ENCODE data around the gene DMKN. TPM values are rescaled to one million over a fixed set of nuclear protein-coding genes. Genes with fewer than 3 reads are reported as not detected.

The DMKN gene
- total RNA-seq, 2 experiments from 2014 or later: 0.65 to 2.0 TPM

GRCh38 chr19:35455616-35456201, 57.7 kb downstream of the DMKN start:
- CTCF ChIA-PET: interaction anchor here (0.7 kb wide), 1 partner anchor 242 kb away, joined by 5 read pairs; no protein-coding TSS in a partner anchor
- POLR2A ChIA-PET: no interaction called here

GRCh38 chr19:35454663-35455062, 58.8 kb downstream of the DMKN start:
- ChIA-PET CTCF (no interaction called here), POLR2A (interaction anchor here (0.7 kb wide), 1 partner anchor 721 kb away, joined by 7 read pairs; the partner anchor contains the start of gene ZNF181)

- ChIA-PET POLR2A (interaction anchor here (0.6 kb wide), 2 partner anchors 9 to 23 kb away, joined by 7 to 11 read pairs; no protein-coding TSS in a partner anchor), CTCF (interaction anchor here (0.7 to 1.7 kb wide), 2 partner anchors 44 to 548 kb away, joined by 5 read pairs; no protein-coding TSS in a partner anchor)
Measured at GRCh38 chr19:35451338-35452096, 61.9 kb downstream of the DMKN start.

- CTCF ChIA-PET: interaction anchor here (1.0 kb wide), 1 partner anchor 96 kb away, joined by 3 read pairs; no protein-coding TSS in a partner anchor
- POLR2A ChIA-PET: interaction anchor here (0.8 kb wide), 1 partner anchor 13 kb away, joined by 4 read pairs; no protein-coding TSS in a partner anchor
Measured at GRCh38 chr19:35449359-35450043, 63.9 kb downstream of the DMKN start.

GRCh38 chr19:35447606-35448469, 65.6 kb downstream of the DMKN start, which contains the start of gene FFAR2:
TSS of gene FFAR2 (plus strand) at chr19:35448257. CDS start at chr19:35449715, 1,458 bp downstream.
- POLR2A ChIA-PET: no interaction called here
- CTCF ChIA-PET: interaction anchor here (1.0 kb wide), 1 partner anchor 94 kb away, joined by 3 read pairs; no protein-coding TSS in a partner anchor

Other genes with a start within 250 kb of the DMKN start
- 100 to 1,000 TPM; 106 to 112 TPM for gene USF2, start 244.7 kb downstream of the DMKN start, total RNA-seq
- under 1 TPM; 0.48 to 0.55 TPM for gene HAMP, start 231.1 kb downstream of the DMKN start, total RNA-seq
- not detected for gene MAG, start 221.5 kb downstream of the DMKN start, total RNA-seq
- under 1 TPM; 0.13 to 0.23 TPM for gene CD22, start 184.5 kb downstream of the DMKN start, total RNA-seq
- gene FFAR1, start 165.7 kb downstream of the DMKN start, total RNA-seq: not detected
- gene FFAR3, start 155.2 kb downstream of the DMKN start, total RNA-seq: under 1 TPM; 0.38 to 0.42 TPM
- gene GPR42, start 142.6 kb downstream of the DMKN start, total RNA-seq: not detected
- not detected for gene FFAR2, start 65.4 kb downstream of the DMKN start, total RNA-seq
- not detected for gene KRTDAP, start 23.2 kb downstream of the DMKN start, total RNA-seq
- not detected for gene SBSN, start 14.7 kb upstream of the DMKN start, total RNA-seq
- gene GAPDHS, start 19.8 kb upstream of the DMKN start, total RNA-seq: not detected
- gene TMEM147, start 32.0 kb upstream of the DMKN start, total RNA-seq: 100 to 1,000 TPM; 106 to 110 TPM
- gene ATP4A, start 50.0 kb upstream of the DMKN start, total RNA-seq: not detected
- gene PMIS2, start 72.5 kb upstream of the DMKN start, total RNA-seq: not detected
- 10 to 100 TPM; 38.8 to 40.9 TPM for gene HAUS5, start 99.1 kb upstream of the DMKN start, total RNA-seq
- gene RBM42, start 115.4 kb upstream of the DMKN start, total RNA-seq: 100 to 1,000 TPM; 102 to 104 TPM
- 1 to 10 TPM; 2.0 to 2.1 TPM for gene ETV2, start 128.1 kb upstream of the DMKN start, total RNA-seq
- gene COX6B1, start 134.7 kb upstream of the DMKN start, total RNA-seq: 100 to 1,000 TPM; 426 to 431 TPM
- under 1 TPM; 0.23 to 0.38 TPM for gene UPK1A, start 152.9 kb upstream of the DMKN start, total RNA-seq
- gene ZBTB32, start 190.9 kb upstream of the DMKN start, total RNA-seq: 100 to 1,000 TPM; 278 to 282 TPM
- 10 to 100 TPM; 52.0 to 53.1 TPM for gene KMT2B, start 204.4 kb upstream of the DMKN start, total RNA-seq
- gene IGFLR1, start 228.8 kb upstream of the DMKN start, total RNA-seq: 10 to 100 TPM; 82.6 to 85.6 TPM
- 10 to 100 TPM; 24.9 to 26.6 TPM for gene U2AF1L4, start 231.8 kb upstream of the DMKN start, total RNA-seq
- 10 to 100 TPM; 50.8 to 53.4 TPM for gene PSENEN, start 232.0 kb upstream of the DMKN start, total RNA-seq
- 10 to 100 TPM in 1 of 2 experiments, 1 to 10 TPM in 1; 7.3 to 10.5 TPM for gene LIN37, start 234.9 kb upstream of the DMKN start, total RNA-seq
- under 1 TPM in 1 of 2 experiments, not detected in 1; 0.21 TPM for gene HSPB6, start 243.4 kb upstream of the DMKN start, total RNA-seq
- gene PROSER3, start 244.5 kb upstream of the DMKN start, total RNA-seq: 10 to 100 TPM; 33.7 to 37.0 TPM